ENCODE data around the gene SLC38A10. TPM values are rescaled to one million over a fixed set of nuclear protein-coding genes. Genes with fewer than 3 reads are reported as not detected.
"Not testable (repeated sequence)": the region's sequence is repeated elsewhere in the genome, so short reads cannot be mapped to it uniquely, and the experiment has no call there.

SLC38A10 gene
- total and polyA plus RNA-seq, 2 experiments from 2014 or later = 94.4 to 131 TPM

DNA sequence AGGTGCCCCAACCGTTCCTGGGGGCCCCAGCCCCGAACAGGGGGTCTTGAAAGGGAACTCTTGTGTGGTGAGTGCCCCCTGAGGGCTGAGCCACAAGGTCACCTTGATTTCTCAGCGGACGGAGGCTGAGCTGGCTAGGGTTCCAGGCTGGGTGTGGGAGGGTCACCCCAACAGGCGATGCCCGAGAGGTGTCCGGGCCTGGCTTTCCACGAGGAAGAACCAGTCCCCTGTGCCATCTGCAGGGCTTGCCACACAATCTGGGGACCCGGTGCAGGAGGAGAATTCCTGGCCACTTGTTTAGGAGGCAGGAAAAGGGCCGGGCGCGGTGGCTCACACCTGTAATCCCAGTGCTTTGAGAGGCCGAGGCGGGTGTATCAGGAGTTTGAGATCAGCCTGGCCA is 16.8 kb upstream of the SLC38A10 start:
- Histone ChIP-seq H3K4me1 (ENCODE audit: low read depth) (peaks cover 33% of the 10 kb centered on the region), H3K27ac (no peak overlapping the region), H3K9me3 (ENCODE audit: low read depth) (no peaks in the 10 kb centered on the region), H3K27me3 (no peaks in the 10 kb centered on the region), H3K4me3 (no peak overlapping the region), H3K36me3 (no peaks in the 10 kb centered on the region)
- TF ChIP-seq CTCF (IDR thresholded peaks at IDR 0.05; ENCODE audit: low read depth, low read length) = no peak
- DNase-seq (ENCODE audit: low read depth in 1 of 2, low spot score in 1 of 2) = no peak

- Histone ChIP-seq H3K4me1 (ENCODE audit: low read depth) (peaks cover 33% of the 10 kb centered on the region), H3K4me3 (no peak overlapping the region), H3K9me3 (ENCODE audit: low read depth) (no peaks in the 10 kb centered on the region), H3K36me3 (no peaks in the 10 kb centered on the region), H3K27me3 (no peaks in the 10 kb centered on the region), H3K27ac (peak overlapping the region; percentile 71)
- DNase-seq (ENCODE audit: low read depth in 1 of 2, low spot score in 1 of 2) = peak in 1 of 2 donors; percentile 50
- TF ChIP-seq CTCF (IDR thresholded peaks at IDR 0.05; ENCODE audit: low read depth, low read length) = no peak
Observed at GRCh38 chr17:81310949-81311550, 15.9 kb upstream of the SLC38A10 start.

DNA sequence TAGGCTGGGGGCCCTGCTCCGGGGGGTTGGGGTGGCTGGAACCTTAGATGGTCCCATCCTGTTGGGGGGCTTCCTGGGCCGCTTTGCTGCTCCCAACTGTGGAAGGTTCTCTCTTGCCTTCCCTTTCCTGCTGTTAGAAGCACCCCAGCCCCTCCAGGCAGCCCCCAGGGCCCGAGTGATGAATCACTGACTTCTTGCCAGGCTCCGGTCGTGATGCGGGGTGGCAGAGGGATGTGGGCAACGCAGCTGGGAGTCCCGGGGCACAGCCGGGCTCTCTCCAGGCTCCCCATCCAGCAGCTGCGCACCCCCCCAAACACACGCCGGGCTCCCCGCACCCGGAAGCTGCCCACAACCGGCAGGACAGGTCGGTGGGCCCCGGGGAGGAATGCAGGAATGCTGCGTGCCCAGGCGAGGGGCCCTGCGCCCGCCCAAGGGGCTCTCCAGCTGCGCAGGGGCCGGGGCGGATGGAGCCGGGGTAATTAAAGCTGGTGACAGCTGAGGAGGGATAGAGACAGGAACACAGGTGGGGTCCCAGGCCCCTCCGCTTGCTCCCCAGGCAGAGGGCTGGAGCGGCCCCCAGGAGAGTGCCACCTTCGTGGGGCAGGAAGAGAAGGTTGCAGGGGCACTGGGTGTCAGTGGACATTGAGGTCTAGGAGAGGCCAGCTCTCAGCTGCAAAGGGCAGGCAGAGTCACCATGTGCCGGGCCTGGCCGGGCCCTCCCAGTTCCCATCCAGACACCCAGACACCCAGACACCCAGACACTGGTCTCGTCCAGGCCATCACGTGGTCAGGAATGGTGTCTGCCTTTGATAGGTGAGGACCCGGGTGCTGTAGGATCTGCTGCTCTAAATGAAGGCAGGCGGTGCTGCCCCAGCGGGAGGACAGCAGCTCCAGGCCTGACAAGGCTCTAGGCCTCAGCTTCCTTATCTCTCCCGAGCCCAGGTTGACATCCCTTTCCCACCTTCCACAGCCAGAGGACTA is 15.0 kb upstream of the SLC38A10 start:
- H3K27ac ChIP-seq = peak overlapping the region; percentile 71
- H3K36me3 ChIP-seq = no peaks in the 10 kb centered on the region
- H3K4me3 ChIP-seq = no peak overlapping the region
- DNase-seq (ENCODE audit: low read depth in 1 of 2, low spot score in 1 of 2) = no peak
- H3K27me3 ChIP-seq = no peaks in the 10 kb centered on the region
- TF ChIP-seq CTCF (IDR thresholded peaks at IDR 0.05; ENCODE audit: low read depth, low read length) = no peak
- peaks cover 33% of the 10 kb centered on the region for H3K4me1 ChIP-seq (ENCODE audit: low read depth)
- H3K9me3 ChIP-seq (ENCODE audit: low read depth) = no peaks in the 10 kb centered on the region

DNA sequence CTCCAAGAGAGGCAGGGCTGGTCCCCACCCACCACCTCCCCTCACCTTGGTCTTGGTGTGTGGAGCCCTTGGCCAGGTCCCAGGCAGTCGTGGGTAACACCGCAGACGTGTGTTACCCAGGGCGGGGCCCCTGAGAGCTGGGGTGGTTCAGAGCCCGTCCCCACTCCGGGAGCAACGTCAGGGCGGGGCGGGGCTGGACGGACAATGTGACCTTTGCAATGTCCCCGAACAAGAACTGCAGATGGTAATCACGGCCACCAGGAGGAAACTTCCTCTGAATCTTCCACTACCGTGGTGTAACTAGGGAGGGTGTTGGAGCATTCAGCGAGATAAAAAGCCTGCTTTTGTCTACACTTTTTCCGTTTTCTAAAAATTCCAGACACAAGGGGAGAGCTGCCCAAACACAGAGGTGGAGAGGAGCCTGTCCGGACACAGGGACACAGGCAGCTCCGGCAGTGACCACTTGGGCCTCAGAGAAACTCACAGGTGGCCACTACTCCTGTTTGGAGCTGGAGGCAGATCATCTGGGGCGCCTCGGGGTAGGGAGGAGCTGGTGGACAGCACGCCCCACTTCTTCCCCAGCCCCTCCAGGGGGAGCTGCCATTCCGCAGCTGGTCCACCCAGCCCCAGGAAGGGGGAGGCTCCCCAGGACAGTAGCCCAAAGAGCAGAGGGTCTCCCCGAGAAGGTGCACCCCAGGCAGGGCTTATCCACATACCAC is 14.2 kb upstream of the SLC38A10 start:
- TF ChIP-seq CTCF (IDR thresholded peaks at IDR 0.05; ENCODE audit: low read depth, low read length) = peak; percentile 29
- peak overlapping the region; percentile 71 for H3K27ac ChIP-seq

GRCh38 chr17:81308784-81309139 is 13.7 kb upstream of the SLC38A10 start:
- not testable (repeated sequence) for H3K4me3 ChIP-seq; DNase-seq (ENCODE audit: low read depth in 1 of 2, low spot score in 1 of 2); H3K9me3 ChIP-seq (ENCODE audit: low read depth); H3K27me3 ChIP-seq; H3K36me3 ChIP-seq
- Histone ChIP-seq H3K27ac (peak overlapping the region; percentile 71), H3K4me1 (ENCODE audit: low read depth) (peaks cover 26% of the 10 kb centered on the region)

More for the DNA sequence above, 14.2 kb upstream of the SLC38A10 start:
- no peak overlapping the region for H3K4me3 ChIP-seq
- H3K36me3 ChIP-seq = no peaks in the 10 kb centered on the region
- H3K4me1 ChIP-seq (ENCODE audit: low read depth) = peaks cover 32% of the 10 kb centered on the region
- H3K27me3 ChIP-seq = no peaks in the 10 kb centered on the region
- no peaks in the 10 kb centered on the region for H3K9me3 ChIP-seq (ENCODE audit: low read depth)
- DNase-seq (ENCODE audit: low read depth in 1 of 2, low spot score in 1 of 2) = peak; percentile 60 to 79
